A673 (cell line): ENCODE results near the gene TBC1D5. TPM values are rescaled to one million over a fixed set of nuclear protein-coding genes. Genes with fewer than 3 reads are reported as not detected.

ENCODE experiments used
- BruUV-seq: library from RNA; stranded (reverse); fragments of 400-500 nt; replicated peaks from 2 replicates; lab custom pipeline; 2021; lab: Mats Ljungman, UMichigan
- CTCF ChIA-PET: fragments of 300-600 bp; sonication (Branson Sonifier 250); formaldehyde crosslinking; loops from one replicate; lab custom pipeline; 2022; ENCODE audit warnings: antibody characterized with exemption; lab: Charles Lee
- POLR2A ChIA-PET: fragments of 300-600 bp; sonication (Branson Sonifier 250); formaldehyde crosslinking; loops from one replicate; lab custom pipeline; 2022; ENCODE audit warnings: antibody characterized with exemption; ENCODE audit not compliant: low non-redundant PET; lab: Charles Lee
- DNase-seq: peaks from one replicate; pipeline ENCODE4 v3.0.0-alpha.2; 2015; ENCODE audit warnings: low spot score
- H3K27ac ChIP-seq: fragments of 200-600 bp; sonication (generic); 2 replicates; pipeline ENCODE4 v1.5.1; 2016; ENCODE audit warnings: mixed run types, low read depth, mild to moderate bottlenecking, mixed read lengths, antibody characterized with exemption, low read length; ENCODE audit not compliant: poor library complexity, severe bottlenecking
- H3K27me3 ChIP-seq: fragments of 200-600 bp; sonication (generic); replicated peaks from 2 replicates; pipeline ENCODE4 v1.6.1; 2017; ENCODE audit warnings: mixed run types, low read depth, mild to moderate bottlenecking, mixed read lengths, antibody characterized with exemption, low read length; ENCODE audit not compliant: insufficient read depth, poor library complexity
- H3K36me3 ChIP-seq: fragments of 200-600 bp; sonication (generic); 2 replicates; pipeline ENCODE4 v1.6.1; 2016; ENCODE audit warnings: mixed run types, mild to moderate bottlenecking, mixed read lengths, antibody characterized with exemption, low read length; ENCODE audit not compliant: insufficient read depth, poor library complexity, severe bottlenecking
- H3K4me1 ChIP-seq: fragments of 200-600 bp; sonication (generic); 2 replicates; pipeline ENCODE4 v1.6.1; 2017; ENCODE audit warnings: mixed run types, mild to moderate bottlenecking, mixed read lengths, antibody characterized with exemption, low read length; ENCODE audit not compliant: insufficient read depth, poor library complexity, severe bottlenecking
- H3K4me3 ChIP-seq: fragments of 200-600 bp; sonication (generic); 2 replicates; pipeline ENCODE4 v1.5.1; 2016; ENCODE audit warnings: low read depth, mixed run types, mild to moderate bottlenecking, mixed read lengths, low read length; ENCODE audit not compliant: poor library complexity, severe bottlenecking
- H3K9me3 ChIP-seq: fragments of 200-600 bp; sonication (generic); 2 replicates; pipeline ENCODE4 v1.6.1; 2016; ENCODE audit warnings: mixed run types, low read depth, mild to moderate bottlenecking, mixed read lengths, antibody characterized with exemption, low read length; ENCODE audit not compliant: poor library complexity, severe bottlenecking
- EZH2 ChIP-seq: fragments of 200-600 bp; sonication (generic); IDR thresholded peaks from 2 replicates; pipeline ENCODE4 v1.6.1; 2017; ENCODE audit warnings: borderline replicate concordance, low read depth, mild to moderate bottlenecking, mixed read lengths, antibody characterized with exemption, low read length; ENCODE audit not compliant: poor library complexity, severe bottlenecking
- intact Hi-C: fragments of 100-400 bp; cut with micrococcal nuclease; formaldehyde crosslinking; loops from one replicate; pipeline ENCODE4 v1.10.0; 2022; ENCODE audit not compliant: unreplicated experiment
- total RNA-seq: library from RNA; stranded (reverse); gene quantifications from 2 replicates; pipeline ENCODE4 v1.2.3, GENCODE V29; 2021
- TF ChIP-seq, protein P1 (sequence below): fragments of 300-800, 200-600 bp; sonication (generic); conservative IDR thresholded peaks from 2 replicates; pipeline ENCODE4 v1.5.1; 2017; ENCODE audit warnings: low read depth, mild to moderate bottlenecking, antibody characterized with exemption, low read length, moderate library complexity, mixed read lengths

TBC1D5 gene
- total RNA-seq, 1 experiment from 2014 or later, result 40.7 TPM

DNA sequence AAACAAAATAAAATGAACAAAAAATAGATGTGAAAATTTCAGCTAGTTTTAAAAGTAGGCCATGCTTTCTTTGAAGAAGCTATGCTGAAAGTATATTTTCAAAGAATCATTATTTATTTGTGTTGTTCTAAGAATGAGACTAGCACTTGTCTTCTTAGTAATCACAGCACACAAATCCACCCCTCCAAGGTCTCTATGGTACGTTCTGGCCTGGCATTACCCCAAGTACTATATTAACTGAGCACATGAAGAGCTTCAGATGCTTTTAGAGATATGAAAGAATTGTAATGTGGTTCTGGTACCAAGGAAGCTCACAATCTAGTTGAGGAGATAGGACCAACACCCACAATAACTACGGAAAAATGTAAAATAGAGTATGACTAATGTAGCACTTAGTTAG lies 441.2 kb downstream of the TBC1D5 start:
- Histone ChIP-seq H3K27ac (no peak overlapping the region), H3K9me3 (no peaks in the 10 kb centered on the region), H3K4me3 (no peak overlapping the region), H3K4me1 (no peaks in the 10 kb centered on the region), H3K36me3 (no peaks in the 10 kb centered on the region), H3K27me3 (no peaks in the 10 kb centered on the region)
- CTCF ChIA-PET, result no interaction called here
- POLR2A ChIA-PET, result no interaction called here
- DNase-seq, result peak; percentile 6
- intact Hi-C loops, result no loop called here
- TF ChIP-seq, protein P1, sequence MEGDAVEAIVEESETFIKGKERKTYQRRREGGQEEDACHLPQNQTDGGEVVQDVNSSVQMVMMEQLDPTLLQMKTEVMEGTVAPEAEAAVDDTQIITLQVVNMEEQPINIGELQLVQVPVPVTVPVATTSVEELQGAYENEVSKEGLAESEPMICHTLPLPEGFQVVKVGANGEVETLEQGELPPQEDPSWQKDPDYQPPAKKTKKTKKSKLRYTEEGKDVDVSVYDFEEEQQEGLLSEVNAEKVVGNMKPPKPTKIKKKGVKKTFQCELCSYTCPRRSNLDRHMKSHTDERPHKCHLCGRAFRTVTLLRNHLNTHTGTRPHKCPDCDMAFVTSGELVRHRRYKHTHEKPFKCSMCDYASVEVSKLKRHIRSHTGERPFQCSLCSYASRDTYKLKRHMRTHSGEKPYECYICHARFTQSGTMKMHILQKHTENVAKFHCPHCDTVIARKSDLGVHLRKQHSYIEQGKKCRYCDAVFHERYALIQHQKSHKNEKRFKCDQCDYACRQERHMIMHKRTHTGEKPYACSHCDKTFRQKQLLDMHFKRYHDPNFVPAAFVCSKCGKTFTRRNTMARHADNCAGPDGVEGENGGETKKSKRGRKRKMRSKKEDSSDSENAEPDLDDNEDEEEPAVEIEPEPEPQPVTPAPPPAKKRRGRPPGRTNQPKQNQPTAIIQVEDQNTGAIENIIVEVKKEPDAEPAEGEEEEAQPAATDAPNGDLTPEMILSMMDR, result no peak
- no peak for TF ChIP-seq EZH2
- no TSS peak for BruUV-seq

DNA sequence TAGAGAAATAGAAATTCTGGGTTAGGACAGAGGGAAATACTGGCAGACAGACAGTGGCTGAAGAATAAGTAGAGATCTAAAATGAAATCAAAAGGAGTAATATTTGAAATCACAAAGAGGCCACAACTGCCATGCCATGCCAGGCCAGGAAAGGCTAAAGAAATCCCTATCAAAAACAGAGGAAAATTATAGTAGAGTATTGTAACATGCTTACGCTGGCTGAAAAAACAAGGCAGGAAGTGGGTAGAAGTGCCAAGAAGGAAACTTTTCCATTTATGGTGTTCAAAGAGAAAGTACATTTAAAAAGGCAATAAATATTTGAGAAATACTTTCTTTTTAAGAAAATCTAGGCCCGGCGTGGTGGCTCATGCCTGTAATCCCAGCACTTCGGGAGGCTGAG lies 442.0 kb downstream of the TBC1D5 start:
- ChIA-PET POLR2A (no interaction called here), CTCF (no interaction called here)
- H3K27me3 ChIP-seq, result no peaks in the 10 kb centered on the region
- no peak for DNase-seq
- no peak overlapping the region for H3K27ac ChIP-seq
- no TSS peak for BruUV-seq
- no peak overlapping the region for H3K4me3 ChIP-seq
- no peaks in the 10 kb centered on the region for H3K9me3 ChIP-seq
- no peaks in the 10 kb centered on the region for H3K4me1 ChIP-seq
- no peaks in the 10 kb centered on the region for H3K36me3 ChIP-seq
- TF ChIP-seq, protein P1, result no peak
- no peak for TF ChIP-seq EZH2
- intact Hi-C loops, result no loop called here

DNA sequence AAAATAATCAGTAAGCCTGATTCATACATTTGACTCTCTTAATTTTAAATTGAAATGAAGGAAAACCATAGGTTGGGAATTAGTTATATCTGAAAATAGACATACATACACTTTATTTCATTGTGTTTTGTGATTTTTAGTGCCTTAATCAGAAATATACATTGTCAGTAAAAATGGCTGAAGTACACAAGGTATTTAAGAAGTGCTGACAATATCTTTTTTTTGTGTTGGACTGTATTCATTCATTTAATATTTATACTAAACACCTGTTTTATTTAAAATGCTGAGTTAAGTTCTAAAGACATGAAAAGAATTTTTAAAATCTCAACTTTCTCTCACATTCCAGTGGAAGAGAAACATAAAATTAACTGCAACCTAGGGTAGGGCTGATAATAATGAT lies 444.4 kb downstream of the TBC1D5 start:
- CTCF ChIA-PET, result no interaction called here
- TF ChIP-seq EZH2, result no peak
- TF ChIP-seq, protein P1, result no peak
- POLR2A ChIA-PET, result no interaction called here
- no peak for DNase-seq
- no peaks in the 10 kb centered on the region for H3K36me3 ChIP-seq
- no peak overlapping the region for H3K27ac ChIP-seq
- no peaks in the 10 kb centered on the region for H3K4me1 ChIP-seq
- no TSS peak for BruUV-seq
- no peak overlapping the region for H3K4me3 ChIP-seq
- no peaks in the 10 kb centered on the region for H3K27me3 ChIP-seq
- no peaks in the 10 kb centered on the region for H3K9me3 ChIP-seq
- intact Hi-C loops, result no loop called here
